Gastrocnemius medialis (tissue), 4 donors: ENCODE results near the gene TNIP3.

ENCODE experiments used
- CTCF ChIP-seq, 5 experiments: fragments of 450-650 bp in 3 of 5; fragments of 200-600 bp in 2 of 5; sonication (generic) in 2 of 5; IDR thresholded peaks in 4 of 5; conservative IDR thresholded peaks in 1 of 5; 1 replicate in 4 of 5; 2 replicates in 1 of 5; pipeline ENCODE4 v1.5.1; 2016 to 2019; ENCODE audit warnings: antibody characterized with exemption in 5 of 5, mild to moderate bottlenecking in 3 of 5, moderate library complexity in 3 of 5
- POLR2A ChIP-seq, 2 donors: fragments of 450-650 bp; IDR thresholded peaks; one replicate each; pipeline ENCODE4 v1.6.1; 2017; ENCODE audit warnings: antibody characterized with exemption in 2 of 2, mild to moderate bottlenecking in 2 of 2, moderate library complexity in 2 of 2

- TF ChIP-seq CTCF (IDR thresholded peaks at IDR 0.05 in 4 of 5, conservative IDR thresholded peaks at IDR 0.05 in 1 of 5) (no peak), POLR2A (IDR thresholded peaks at IDR 0.05) (no peak)
These were observed 44.4 kb downstream of the TNIP3 start for GRCh38 chr4:121119715-121120114.
